GM12864 (cell line): ENCODE results near the gene GLRA3.

Source experiments
- DNase-seq: peaks from one replicate; pipeline ENCODE4 v3.0.0-alpha.2; 2011; ENCODE audit warnings: low read depth
- H3K4me3 ChIP-seq: 2 replicates; pipeline ENCODE4 v1.5.1; 2011; ENCODE audit warnings: mild to moderate bottlenecking, low read depth, low read length, control low read depth
- TF ChIP-seq, protein P1 (sequence below): IDR thresholded peaks from 2 replicates; pipeline ENCODE4 v1.5.1; 2011; ENCODE audit warnings: low read depth, mild to moderate bottlenecking, moderate library complexity, low read length, control low read depth, inconsistent platforms; ENCODE audit errors: missing control alignments

Gene GLRA3

DNA sequence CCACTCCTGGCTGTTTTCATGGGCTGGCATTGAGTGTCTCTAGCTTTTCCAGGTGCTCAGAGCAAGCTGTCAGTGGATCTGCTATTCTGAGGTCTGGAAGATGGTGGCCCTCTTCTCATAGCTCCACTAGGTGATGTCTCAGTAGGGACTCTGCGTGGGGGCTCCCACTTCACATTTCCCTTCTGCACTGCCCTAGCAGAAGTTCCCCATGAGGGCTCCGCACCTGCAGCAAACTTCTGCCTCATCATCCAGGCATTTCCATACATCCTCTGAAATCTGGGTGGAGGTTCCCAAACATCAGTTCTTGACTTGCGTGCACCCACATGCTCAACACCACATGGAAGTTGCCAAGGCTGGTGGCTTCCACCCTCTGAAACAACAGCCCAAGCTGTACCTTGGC lies 13.8 kb downstream of the GLRA3 start:
- no peak overlapping the region for H3K4me3 ChIP-seq
- TF ChIP-seq, protein P1, sequence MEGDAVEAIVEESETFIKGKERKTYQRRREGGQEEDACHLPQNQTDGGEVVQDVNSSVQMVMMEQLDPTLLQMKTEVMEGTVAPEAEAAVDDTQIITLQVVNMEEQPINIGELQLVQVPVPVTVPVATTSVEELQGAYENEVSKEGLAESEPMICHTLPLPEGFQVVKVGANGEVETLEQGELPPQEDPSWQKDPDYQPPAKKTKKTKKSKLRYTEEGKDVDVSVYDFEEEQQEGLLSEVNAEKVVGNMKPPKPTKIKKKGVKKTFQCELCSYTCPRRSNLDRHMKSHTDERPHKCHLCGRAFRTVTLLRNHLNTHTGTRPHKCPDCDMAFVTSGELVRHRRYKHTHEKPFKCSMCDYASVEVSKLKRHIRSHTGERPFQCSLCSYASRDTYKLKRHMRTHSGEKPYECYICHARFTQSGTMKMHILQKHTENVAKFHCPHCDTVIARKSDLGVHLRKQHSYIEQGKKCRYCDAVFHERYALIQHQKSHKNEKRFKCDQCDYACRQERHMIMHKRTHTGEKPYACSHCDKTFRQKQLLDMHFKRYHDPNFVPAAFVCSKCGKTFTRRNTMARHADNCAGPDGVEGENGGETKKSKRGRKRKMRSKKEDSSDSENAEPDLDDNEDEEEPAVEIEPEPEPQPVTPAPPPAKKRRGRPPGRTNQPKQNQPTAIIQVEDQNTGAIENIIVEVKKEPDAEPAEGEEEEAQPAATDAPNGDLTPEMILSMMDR: no peak
- no peak for DNase-seq

DNA sequence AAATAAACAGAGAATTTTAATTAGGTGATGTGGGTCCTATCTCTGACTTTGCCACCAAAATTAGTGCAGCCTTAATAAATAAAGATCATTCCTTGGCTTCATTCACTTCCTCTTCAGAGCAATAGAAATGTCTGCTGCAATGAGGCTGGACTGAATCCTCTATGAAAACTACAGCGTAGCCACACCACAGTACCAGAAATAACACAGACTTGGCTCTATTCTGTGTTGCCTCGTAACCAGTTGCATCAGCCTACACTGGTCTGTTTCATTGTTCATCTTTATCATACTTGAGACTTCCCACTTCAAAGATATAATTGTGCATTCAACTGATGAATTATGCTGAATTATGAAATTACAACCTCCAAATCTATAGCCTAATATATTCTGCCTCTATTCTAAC lies 15.8 kb downstream of the GLRA3 start:
- no peak for DNase-seq
- H3K4me3 ChIP-seq: no peak overlapping the region
- TF ChIP-seq, protein P1: no peak

DNA sequence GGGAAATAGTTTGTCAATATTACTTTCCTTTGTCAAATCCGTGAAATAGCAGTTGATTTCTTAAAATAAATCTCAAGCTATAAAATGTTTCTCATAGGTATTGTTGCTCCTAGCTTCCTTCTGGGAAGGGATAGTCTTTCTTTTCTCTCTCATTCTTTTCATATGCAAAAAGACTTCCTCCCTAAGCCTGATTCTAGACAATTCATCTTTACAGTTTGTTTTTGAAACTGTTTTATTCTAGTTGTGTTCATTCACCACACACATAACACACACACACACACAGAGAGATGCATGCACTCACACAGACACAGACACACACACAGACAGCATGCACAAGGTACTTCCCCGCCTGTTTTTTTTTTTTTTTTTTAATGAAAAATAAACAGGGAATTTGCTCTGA lies 18.2 kb downstream of the GLRA3 start:
- H3K4me3 ChIP-seq: no peak overlapping the region
- TF ChIP-seq, protein P1: no peak
- no peak for DNase-seq

DNA sequence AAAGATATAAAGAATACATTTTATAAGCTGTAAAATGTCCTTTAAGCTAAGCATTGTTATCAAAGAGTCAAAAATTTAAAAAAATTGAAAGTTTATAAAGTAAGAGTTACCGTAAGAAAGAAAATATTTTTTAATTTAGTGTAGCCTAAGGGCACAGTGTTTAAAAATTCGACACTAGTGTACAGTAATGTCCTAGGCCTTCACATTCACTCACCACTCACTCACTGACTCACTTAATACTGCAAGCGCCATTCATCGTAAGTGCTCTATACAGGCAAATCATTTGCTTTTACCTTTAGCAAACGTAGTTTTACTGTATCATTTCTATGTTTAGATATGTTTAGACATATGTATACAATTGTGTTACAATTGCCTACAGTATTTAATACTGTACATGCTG lies 20.2 kb downstream of the GLRA3 start:
- DNase-seq: no peak
- TF ChIP-seq, protein P1: no peak
- H3K4me3 ChIP-seq: no peak overlapping the region

DNA sequence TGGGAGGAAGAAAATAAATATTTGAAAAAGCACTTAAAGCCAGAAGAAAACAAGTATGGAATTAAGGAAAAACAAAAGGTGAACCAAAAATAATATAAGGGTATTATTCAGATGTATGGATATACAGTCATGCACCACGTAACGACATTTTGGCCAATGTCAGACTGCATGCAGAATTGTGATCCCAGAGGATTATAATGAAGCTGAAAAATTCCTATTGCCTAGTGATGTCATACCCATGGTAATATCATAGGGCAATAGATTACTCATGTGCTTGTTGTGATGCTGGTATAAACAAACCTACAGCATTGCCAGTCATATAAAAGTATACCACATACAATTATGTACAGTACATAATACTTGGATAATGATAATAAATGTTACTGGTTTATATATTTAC lies 20.9 kb downstream of the GLRA3 start:
- TF ChIP-seq, protein P1: no peak
- H3K4me3 ChIP-seq: no peak overlapping the region
- no peak for DNase-seq

DNA sequence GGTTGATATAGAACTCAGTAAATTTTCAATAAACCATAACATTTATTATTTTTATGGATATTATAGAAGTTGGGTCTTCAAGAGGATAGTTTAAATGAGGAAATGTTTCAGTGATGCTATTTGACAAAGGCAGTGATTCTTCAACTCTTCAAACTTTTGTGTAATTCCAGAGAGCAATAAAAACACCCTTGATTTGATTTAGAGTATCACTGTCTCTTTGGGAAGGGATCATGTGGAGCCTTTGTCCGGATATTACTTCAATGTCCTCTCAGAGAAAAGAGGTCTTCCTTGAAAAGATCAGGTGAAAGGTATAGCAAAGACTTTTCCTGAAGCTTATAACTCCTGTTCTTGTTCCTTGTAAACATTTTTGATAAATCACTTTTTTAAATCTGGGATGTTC lies 23.3 kb downstream of the GLRA3 start:
- no peak for DNase-seq
- TF ChIP-seq, protein P1: no peak
- H3K4me3 ChIP-seq: no peak overlapping the region

DNA sequence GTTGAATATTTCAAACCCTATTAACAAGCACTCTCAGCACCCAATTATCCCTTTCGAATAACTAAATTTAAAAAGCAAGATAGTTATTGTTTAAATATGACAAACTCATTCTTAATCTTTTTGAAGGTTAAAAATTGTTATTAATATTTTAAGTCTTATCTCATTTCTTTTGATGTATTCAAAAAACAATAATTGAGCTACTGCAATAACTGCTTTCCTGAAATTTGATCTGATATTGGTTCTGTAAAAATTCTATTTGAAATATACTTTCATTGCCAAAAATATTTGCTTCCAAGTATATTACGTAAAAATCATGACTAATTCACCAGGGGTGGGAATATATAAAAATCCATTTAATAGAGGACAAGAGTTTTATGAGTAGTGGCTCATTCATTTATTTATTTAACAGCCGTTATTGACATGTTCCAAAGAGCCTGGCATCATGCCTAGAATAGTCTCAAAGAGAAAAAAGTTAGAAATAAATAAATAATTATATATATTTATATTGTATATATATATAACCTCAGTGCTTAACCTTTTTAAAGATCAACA lies 34.4 kb downstream of the GLRA3 start:
- no peak for DNase-seq
- TF ChIP-seq, protein P1: no peak
- no peak overlapping the region for H3K4me3 ChIP-seq
